Kidney capillary endothelial cell (primary cell): ENCODE results near the gene PAPSS2.

ENCODE experiments used
- DNase-seq: peaks from one replicate; pipeline ENCODE4 v3.0.0-alpha.2; 2018; ENCODE audit warnings: low spot score

Gene PAPSS2

DNA sequence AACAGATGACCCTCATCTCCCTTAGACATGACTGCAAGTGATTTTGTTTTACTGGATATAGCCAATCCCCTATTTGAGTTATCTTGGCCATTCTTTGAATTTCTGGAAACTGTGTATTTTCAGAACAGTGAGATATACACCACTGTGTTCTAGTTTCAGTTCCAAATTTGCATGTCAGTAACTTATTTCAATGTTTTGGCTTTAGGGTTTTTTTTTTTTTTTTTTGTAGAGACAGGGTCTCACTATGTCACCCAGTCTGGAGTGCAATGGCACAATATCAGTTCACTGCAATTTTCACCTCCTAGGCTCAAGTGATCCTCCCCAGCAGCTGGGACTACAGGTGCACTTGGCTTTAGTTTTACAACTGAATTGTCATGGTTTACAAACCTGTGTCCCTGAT, 91.1 kb downstream of the PAPSS2 start:
- no peak for DNase-seq

DNA sequence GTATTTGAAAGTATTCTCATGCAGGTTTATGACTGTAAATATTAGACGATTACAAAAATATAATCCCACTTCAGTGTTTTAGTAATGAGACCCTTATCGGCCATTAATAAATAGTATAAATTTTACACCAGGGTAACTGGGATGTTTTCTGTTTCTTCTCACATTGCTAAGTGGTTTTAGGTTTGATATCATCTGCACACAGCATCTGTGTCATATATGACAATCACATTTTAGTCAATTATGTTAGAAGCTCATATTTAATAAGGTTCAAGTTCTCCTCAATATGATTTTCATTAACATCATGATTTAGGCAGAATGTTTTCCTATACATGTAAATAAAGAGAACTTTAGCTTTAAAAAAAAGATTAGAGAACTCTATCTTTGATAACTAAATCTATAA, 91.6 kb downstream of the PAPSS2 start:
- no peak for DNase-seq

DNA sequence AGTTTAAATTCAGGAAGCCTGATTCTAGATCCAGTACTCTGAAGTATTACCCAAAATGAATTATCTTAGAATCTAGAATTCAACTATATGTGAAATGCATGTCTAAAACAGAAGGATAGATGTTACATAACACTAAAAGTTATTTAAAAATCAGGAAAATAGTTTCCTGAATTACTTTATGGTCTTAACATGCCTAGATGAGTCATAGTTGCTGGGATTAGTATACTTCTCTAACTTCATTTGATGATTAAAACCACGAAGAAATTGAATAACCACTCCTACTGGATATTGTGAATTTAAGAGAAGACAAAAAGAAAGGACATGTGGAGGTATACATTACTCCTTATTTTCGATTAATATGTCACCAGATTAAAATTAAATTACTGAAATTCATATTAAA, 92.9 kb downstream of the PAPSS2 start:
- no peak for DNase-seq

- no peak for DNase-seq
These were observed 94.6 kb downstream of the PAPSS2 start for GRCh38 chr10:87753995-87754866.

DNA sequence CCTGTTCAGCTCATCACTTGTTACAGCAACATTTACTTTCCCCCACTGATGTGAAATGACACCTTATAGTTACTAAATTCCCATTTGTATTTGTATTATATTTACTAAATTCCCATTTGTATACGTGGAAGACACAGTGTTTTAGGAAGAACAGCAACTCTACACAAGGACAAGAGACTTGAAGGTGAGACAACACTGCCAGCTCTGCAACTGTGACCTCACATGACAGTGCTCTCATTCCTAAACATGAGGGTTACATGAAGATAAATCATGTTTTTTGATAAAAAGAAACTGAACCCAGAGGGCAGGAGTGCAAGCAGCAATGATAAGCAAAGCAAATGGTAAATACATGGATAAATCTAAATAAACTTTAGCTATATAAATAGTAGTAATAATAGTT, 98.0 kb downstream of the PAPSS2 start:
- no peak for DNase-seq

DNA sequence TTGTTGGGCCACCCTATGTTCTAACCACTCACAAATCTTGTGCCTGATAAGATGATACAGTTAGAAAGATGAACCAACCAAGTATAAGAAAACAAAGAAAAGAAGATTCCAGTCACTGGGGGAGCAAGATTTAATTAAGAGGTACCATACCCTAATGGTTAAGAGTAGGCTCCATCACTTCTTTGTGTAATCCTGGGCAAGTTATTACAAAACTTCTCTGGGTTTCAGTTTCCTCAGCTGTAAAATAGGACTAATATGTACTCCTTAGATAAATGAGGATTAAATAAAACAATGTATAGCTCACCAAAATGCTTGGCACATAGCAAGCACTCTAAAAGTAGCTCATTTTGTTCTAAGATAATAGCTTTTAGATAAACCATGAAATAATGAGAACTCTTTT, 99.9 kb downstream of the PAPSS2 start:
- no peak for DNase-seq

- peak; percentile 55 for DNase-seq
These were observed 100.7 kb downstream of the PAPSS2 start for GRCh38 chr10:87760195-87760905.

- no peak for DNase-seq
These were observed 101.5 kb downstream of the PAPSS2 start for GRCh38 chr10:87761153-87761552.

- DNase-seq, result peak; percentile 41
These were observed 102.2 kb downstream of the PAPSS2 start for GRCh38 chr10:87761892-87762291.

DNA sequence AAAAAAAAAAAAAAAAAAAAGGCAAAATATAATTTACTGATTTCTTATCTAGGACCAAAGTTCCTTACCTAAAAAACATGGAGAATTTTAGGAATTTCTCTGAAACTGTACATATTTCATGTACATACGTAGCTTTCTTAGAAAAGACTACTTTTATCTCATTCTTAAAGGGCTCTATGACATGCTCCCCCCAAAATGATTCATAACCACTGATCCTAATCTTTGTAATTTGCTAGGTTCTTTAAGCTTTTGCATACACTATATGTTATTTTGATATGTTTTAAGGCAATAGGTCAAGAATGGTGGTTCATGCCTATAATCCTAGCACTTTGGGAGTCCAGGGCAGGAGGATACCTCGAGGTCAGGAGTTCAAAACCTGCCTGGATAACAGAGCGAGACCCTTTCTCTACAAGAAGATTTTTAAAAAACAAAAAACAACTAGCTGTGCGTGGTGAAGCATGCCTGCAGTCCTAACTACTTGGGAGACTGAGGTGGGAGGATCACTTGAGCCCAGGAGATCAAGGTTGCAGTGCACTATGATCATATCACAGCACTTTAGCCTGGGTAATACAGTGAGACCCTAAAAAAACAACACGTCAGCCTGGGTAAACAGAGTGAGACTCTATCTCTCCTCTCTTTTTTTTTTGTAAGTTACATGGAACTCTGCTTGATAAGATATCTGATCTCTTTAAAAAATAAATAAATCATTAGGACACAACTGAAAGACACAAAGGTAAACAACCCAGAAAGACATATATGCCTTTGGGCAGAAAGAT, 103.6 kb downstream of the PAPSS2 start:
- DNase-seq, result no peak

- DNase-seq, result no peak
These were observed 104.6 kb downstream of the PAPSS2 start for GRCh38 chr10:87764072-87764934.

DNA sequence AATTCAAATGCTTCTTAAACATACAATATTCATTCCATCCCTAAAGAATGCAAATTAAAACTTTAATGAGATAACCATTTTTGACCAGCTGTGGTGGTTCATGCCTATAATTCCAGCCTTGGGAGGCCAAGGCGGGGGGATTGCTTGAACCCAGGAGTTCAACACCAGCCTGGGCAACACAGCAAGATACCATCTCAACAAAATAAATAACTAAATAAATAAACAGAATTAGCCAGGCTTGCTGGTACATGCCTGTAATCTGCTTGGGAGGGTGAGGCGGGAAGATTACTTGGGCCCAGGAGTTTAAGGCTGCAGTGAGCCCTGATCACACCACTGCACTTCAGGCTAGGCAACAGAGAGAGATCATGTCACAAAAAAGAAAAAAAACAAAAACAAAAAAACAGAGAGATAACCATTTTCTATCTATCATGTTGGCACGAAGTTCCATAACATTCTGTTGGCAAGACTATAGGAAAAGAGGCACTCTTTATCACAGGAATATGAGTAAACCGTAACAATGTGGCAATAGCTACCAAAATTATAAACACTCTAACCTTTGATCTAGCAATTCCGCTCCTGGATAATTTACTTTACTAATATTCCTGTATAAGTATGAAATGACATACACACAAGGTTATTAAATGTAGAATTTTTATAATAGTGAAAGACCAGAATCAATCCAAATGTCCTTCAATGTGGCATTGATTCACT, 106.1 kb downstream of the PAPSS2 start:
- DNase-seq, result no peak

- no peak for DNase-seq
These were observed 107.6 kb downstream of the PAPSS2 start for GRCh38 chr10:87767253-87767652.

DNA sequence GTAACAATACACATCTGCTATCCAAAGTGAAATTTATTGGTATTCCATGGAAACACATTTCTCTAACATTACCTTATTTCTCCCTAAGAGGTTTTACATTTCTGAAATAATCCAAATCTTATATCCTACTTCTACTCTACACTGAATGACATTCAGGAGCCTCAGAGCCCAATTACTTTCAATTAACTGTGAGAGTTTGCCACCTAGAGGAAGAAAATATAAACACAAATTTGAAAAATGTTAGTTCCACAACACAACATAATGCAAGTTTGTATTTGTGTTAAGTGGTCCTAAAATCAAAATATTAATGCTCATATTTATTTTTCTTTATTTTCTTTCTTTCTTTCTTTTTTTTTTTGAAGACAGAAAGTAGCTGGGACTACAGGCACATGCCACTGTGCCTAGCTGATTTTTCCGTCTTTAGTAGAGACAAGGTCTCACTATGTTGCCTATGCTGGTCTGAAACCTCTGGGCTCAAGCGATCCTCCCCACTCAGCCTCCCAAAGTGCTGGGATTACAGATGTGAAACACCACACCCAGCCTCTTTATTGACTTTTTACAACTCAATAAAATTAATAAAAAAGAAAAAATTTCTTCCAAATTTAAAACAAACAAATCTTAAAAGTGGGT, 112.3 kb downstream of the PAPSS2 start:
- peak; percentile 55 for DNase-seq

GRCh38 chr10:87775766-87776165, 116.1 kb downstream of the PAPSS2 start:
- DNase-seq, result peak; percentile 67

GRCh38 chr10:87776328-87776727, 116.7 kb downstream of the PAPSS2 start:
- DNase-seq, result no peak

DNA sequence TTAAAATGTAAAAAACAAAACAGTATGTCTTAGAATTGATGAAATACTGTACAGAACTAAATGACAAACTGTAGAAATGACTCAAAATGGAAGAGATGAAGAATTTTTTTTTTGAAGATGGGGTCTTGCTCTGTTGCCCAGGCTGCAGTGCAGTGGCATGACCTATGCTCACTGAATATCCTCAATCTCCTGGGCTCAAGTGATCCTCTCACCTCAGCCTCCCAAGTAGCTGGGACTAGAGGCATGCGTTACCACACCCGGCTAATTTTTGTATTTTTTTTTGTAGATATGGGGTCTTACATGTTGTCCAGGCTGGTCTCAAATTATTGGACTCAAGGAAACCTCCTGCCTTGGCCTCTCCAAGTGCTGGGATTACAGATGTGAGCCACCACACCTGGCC, 121.9 kb downstream of the PAPSS2 start:
- DNase-seq, result no peak

DNA sequence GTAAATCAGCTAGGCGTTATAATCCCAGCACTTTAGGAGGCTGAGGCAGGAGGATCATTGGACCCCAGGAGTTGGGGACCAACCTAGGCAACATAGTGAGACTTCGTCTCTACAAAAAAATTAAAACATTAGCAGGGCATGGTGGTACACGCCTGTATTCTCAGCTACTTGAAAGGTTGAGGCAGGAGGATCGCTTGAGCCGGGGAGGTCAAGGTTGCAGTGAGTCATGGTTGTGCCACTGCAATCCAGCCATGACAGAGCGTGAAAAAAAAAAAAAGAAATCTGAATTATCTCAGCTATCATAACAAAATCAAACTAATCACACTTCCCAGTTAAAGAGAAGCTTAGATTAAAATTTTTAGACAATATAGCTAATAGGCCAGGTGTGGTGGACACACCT, 123.0 kb downstream of the PAPSS2 start:
- DNase-seq, result no peak

DNA sequence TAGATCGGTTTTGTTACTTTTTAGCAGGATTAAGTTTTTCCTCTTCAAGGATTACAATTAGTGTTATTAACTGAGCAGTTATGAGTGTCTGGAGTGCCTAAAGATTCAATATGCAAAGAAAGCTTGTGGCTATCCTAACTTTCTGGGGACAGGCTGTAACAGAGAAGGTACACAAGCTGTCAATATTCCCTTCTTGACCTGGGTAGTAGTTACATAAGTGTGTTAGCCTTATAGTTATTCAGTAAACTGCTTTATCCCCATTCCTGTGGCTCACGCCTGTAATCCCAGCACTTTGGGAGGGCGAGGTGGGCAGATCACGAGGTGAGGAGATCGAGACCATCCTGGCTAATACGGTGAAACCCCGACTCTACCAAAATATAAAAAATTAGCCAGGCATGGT, 126.7 kb downstream of the PAPSS2 start:
- no peak for DNase-seq

DNA sequence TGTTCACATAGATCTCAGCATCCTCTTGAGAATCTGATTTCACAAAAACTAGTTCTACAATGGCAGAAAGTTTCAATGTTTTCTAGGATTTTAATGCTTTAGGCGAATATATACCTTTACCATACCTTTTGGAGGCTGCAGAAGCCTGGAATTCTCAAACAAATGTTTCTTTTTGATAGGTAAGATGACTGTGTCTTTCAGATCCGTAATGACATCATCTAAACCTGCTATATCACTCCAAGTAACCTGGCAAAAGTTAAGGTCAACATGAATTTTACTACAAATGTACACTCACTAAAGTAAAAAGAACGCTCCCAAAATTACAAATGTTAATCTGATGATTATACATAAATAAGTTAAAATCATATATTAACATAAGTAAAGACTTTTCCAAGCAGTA, 130.5 kb downstream of the PAPSS2 start:
- DNase-seq, result no peak

GRCh38 chr10:87794285-87794684, 134.6 kb downstream of the PAPSS2 start:
- DNase-seq, result no peak
